BJ (cell line): Measurements from ENCODE around the gene ID1. TPM values are rescaled to one million over a fixed set of nuclear protein-coding genes. Genes with fewer than 3 reads are reported as not detected.

Experiments
- CTCF ChIA-PET: fragments of 350-600 bp; formaldehyde crosslinking; extraction: SDS; loops from one replicate; lab custom pipeline; 2021; ENCODE audit warnings: antibody characterized with exemption, inconsistent platforms; lab: Yijun Ruan, JAX
- POLR2A ChIA-PET: fragments of 300-600 bp; sonication (Branson Sonifier 250); formaldehyde crosslinking; extraction: SDS; loops from one replicate; lab custom pipeline; 2021; ENCODE audit warnings: antibody characterized with exemption; lab: Charles Lee
- DNase-seq: peaks from one replicate; pipeline ENCODE4 v3.0.0-alpha.2; 2011; ENCODE audit warnings: low read depth
- H3K27me3 ChIP-seq: 2 replicates; pipeline ENCODE4 v1.6.0; 2011; ENCODE audit warnings: low read length; ENCODE audit not compliant: control insufficient read depth, insufficient read depth
- H3K36me3 ChIP-seq: 2 replicates; pipeline ENCODE4 v1.5.1; 2011; ENCODE audit warnings: low read length; ENCODE audit not compliant: control insufficient read depth, insufficient read depth
- H3K4me3 ChIP-seq: 2 replicates; pipeline ENCODE4 v1.5.1; 2011; ENCODE audit warnings: low read depth, mild to moderate bottlenecking, control low read depth, low read length
- CTCF ChIP-seq: IDR thresholded peaks from 2 replicates; pipeline ENCODE4 v1.5.1; 2011; ENCODE audit warnings: low read depth, mild to moderate bottlenecking, control low read depth, inconsistent platforms, low read length, moderate library complexity; ENCODE audit not compliant: insufficient read depth
- polyA plus RNA-seq: library from polyadenylated mRNA; depleted of rRNA; stranded (reverse); fragments of >200 nt; gene quantifications from 2 replicates; pipeline ENCODE4 v1.2.3, GENCODE V29; 2011

The ID1 gene
- polyA plus RNA-seq, 1 experiment: 135 TPM

- POLR2A ChIA-PET: no interaction called here
- no peak overlapping the region for H3K4me3 ChIP-seq
- H3K27me3 ChIP-seq: no peaks in the 10 kb centered on the region
- TF ChIP-seq CTCF: 0 out of 2 replicates have a peak, but pooled peaks have one; percentile 15
- DNase-seq: no peak
- H3K36me3 ChIP-seq: no peaks in the 10 kb centered on the region
- CTCF ChIA-PET: interaction anchor here (0.9 to 20.1 kb wide), 5 partner anchors 10 to 121 kb away, joined by 3 to 667 read pairs (median 22); no protein-coding TSS in a partner anchor
Measured at GRCh38 chr20:31602779-31603441, 2.2 kb upstream of the ID1 start.

- Histone ChIP-seq H3K4me3 (peak overlapping the region; percentile 76), H3K36me3 (no peaks in the 10 kb centered on the region), H3K27me3 (no peaks in the 10 kb centered on the region)
- POLR2A ChIA-PET: interaction anchor here (0.6 to 1.3 kb wide), 2 partner anchors 31 to 167 kb away, joined by 6 read pairs; no protein-coding TSS in a partner anchor
- CTCF ChIA-PET: interaction anchor here (1.1 to 20.1 kb wide), 6 partner anchors 9 to 120 kb away, joined by 3 to 667 read pairs (median 14); no protein-coding TSS in a partner anchor
- peak; percentile 81 for DNase-seq
- TF ChIP-seq CTCF: no peak
Measured at GRCh38 chr20:31603822-31604566, 1.1 kb upstream of the ID1 start.

DNA sequence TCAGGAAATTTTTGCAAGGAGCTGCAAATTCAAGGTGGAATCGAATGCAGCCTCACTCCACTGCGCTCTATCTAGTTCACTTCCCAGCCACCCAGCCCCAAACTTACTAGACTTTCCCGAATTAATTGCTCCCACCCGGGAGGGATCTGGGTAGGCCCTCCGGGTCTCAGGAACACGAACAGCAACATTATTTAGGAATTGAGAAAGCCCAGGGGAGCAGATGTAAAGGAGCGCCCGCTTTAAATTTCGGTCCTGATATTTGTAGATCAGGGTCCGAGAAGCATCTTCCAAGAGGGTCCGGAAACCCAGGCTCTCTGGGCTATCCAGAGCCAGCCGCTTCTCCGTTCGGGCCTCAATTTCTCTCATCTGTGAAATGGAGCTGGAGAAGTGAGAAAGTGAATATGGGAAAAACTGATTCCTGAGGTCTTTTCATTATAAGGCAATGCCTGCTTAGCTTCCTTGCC, 490 bp upstream of the ID1 start:
- ChIA-PET CTCF (interaction anchor here (1.0 to 20.1 kb wide), 9 partner anchors 8 to 119 kb away, joined by 3 to 667 read pairs (median 4); no protein-coding TSS in a partner anchor), POLR2A (interaction anchor here (0.6 to 1.4 kb wide), 3 partner anchors 9 to 166 kb away, joined by 6 to 14 read pairs (median 6); no protein-coding TSS in a partner anchor)
- Histone ChIP-seq H3K27me3 (no peaks in the 10 kb centered on the region), H3K4me3 (peak overlapping the region; percentile 76), H3K36me3 (no peaks in the 10 kb centered on the region)
- no peak for DNase-seq
- no peak for TF ChIP-seq CTCF

- DNase-seq: no peak
- POLR2A ChIA-PET: interaction anchor here (0.6 to 1.4 kb wide), 2 partner anchors 8 to 10 kb away, joined by 6 to 14 read pairs; no protein-coding TSS in a partner anchor
- Histone ChIP-seq H3K4me3 (peak overlapping the region; percentile 76), H3K27me3 (no peaks in the 10 kb centered on the region), H3K36me3 (no peaks in the 10 kb centered on the region)
- CTCF ChIA-PET: interaction anchor here (0.8 to 20.1 kb wide), 7 partner anchors 11 to 62 kb away, joined by 3 to 667 read pairs (median 3); no protein-coding TSS in a partner anchor
- no peak for TF ChIP-seq CTCF
Measured at GRCh38 chr20:31605902-31606803, 1.1 kb downstream of the ID1 start.
